A673 (cell line): ENCODE results near the gene FERMT3. TPM values are rescaled to one million over a fixed set of nuclear protein-coding genes. Genes with fewer than 3 reads are reported as not detected.

Experiments used
- BruUV-seq: library from RNA; stranded (reverse); fragments of 400-500 nt; replicated peaks from 2 replicates; lab custom pipeline; 2021; lab: Mats Ljungman, UMichigan
- CTCF ChIA-PET: fragments of 300-600 bp; sonication (Branson Sonifier 250); formaldehyde crosslinking; loops from one replicate; lab custom pipeline; 2022; ENCODE audit warnings: antibody characterized with exemption; lab: Charles Lee
- POLR2A ChIA-PET: fragments of 300-600 bp; sonication (Branson Sonifier 250); formaldehyde crosslinking; loops from one replicate; lab custom pipeline; 2022; ENCODE audit warnings: antibody characterized with exemption; ENCODE audit not compliant: low non-redundant PET; lab: Charles Lee
- DNase-seq: peaks from one replicate; pipeline ENCODE4 v3.0.0-alpha.2; 2015; ENCODE audit warnings: low spot score
- H3K27ac ChIP-seq: fragments of 200-600 bp; sonication (generic); 2 replicates; pipeline ENCODE4 v1.5.1; 2016; ENCODE audit warnings: mixed run types, low read depth, mild to moderate bottlenecking, mixed read lengths, antibody characterized with exemption, low read length; ENCODE audit not compliant: poor library complexity, severe bottlenecking
- H3K27me3 ChIP-seq: fragments of 200-600 bp; sonication (generic); replicated peaks from 2 replicates; pipeline ENCODE4 v1.6.1; 2017; ENCODE audit warnings: mixed run types, low read depth, mild to moderate bottlenecking, mixed read lengths, antibody characterized with exemption, low read length; ENCODE audit not compliant: insufficient read depth, poor library complexity
- H3K36me3 ChIP-seq: fragments of 200-600 bp; sonication (generic); 2 replicates; pipeline ENCODE4 v1.6.1; 2016; ENCODE audit warnings: mixed run types, mild to moderate bottlenecking, mixed read lengths, antibody characterized with exemption, low read length; ENCODE audit not compliant: insufficient read depth, poor library complexity, severe bottlenecking
- H3K4me1 ChIP-seq: fragments of 200-600 bp; sonication (generic); 2 replicates; pipeline ENCODE4 v1.6.1; 2017; ENCODE audit warnings: mixed run types, mild to moderate bottlenecking, mixed read lengths, antibody characterized with exemption, low read length; ENCODE audit not compliant: insufficient read depth, poor library complexity, severe bottlenecking
- H3K4me3 ChIP-seq: fragments of 200-600 bp; sonication (generic); 2 replicates; pipeline ENCODE4 v1.5.1; 2016; ENCODE audit warnings: low read depth, mixed run types, mild to moderate bottlenecking, mixed read lengths, low read length; ENCODE audit not compliant: poor library complexity, severe bottlenecking
- H3K9me3 ChIP-seq: fragments of 200-600 bp; sonication (generic); 2 replicates; pipeline ENCODE4 v1.6.1; 2016; ENCODE audit warnings: mixed run types, low read depth, mild to moderate bottlenecking, mixed read lengths, antibody characterized with exemption, low read length; ENCODE audit not compliant: poor library complexity, severe bottlenecking
- CTCF ChIP-seq: fragments of 300-800, 200-600 bp; sonication (generic); conservative IDR thresholded peaks from 2 replicates; pipeline ENCODE4 v1.5.1; 2017; ENCODE audit warnings: low read depth, mild to moderate bottlenecking, antibody characterized with exemption, low read length, moderate library complexity, mixed read lengths
- EZH2 ChIP-seq: fragments of 200-600 bp; sonication (generic); IDR thresholded peaks from 2 replicates; pipeline ENCODE4 v1.6.1; 2017; ENCODE audit warnings: borderline replicate concordance, low read depth, mild to moderate bottlenecking, mixed read lengths, antibody characterized with exemption, low read length; ENCODE audit not compliant: poor library complexity, severe bottlenecking
- intact Hi-C: fragments of 100-400 bp; cut with micrococcal nuclease; formaldehyde crosslinking; loops from one replicate; pipeline ENCODE4 v1.10.0; 2022; ENCODE audit not compliant: unreplicated experiment
- total RNA-seq: library from RNA; stranded (reverse); gene quantifications from 2 replicates; pipeline ENCODE4 v1.2.3, GENCODE V29; 2021

The FERMT3 gene
- total RNA-seq, 1 experiment from 2014 or later = 99.3 TPM

- Histone ChIP-seq H3K27ac (peak overlapping the region; percentile 87), H3K27me3 (no peaks in the 10 kb centered on the region), H3K4me3 (peak overlapping the region; percentile 87), H3K4me1 (peaks cover 22% of the 10 kb centered on the region), H3K9me3 (no peaks in the 10 kb centered on the region), H3K36me3 (peaks cover 16% of the 10 kb centered on the region)
- TF ChIP-seq EZH2 = no peak
- TF ChIP-seq CTCF = no peak
- ChIA-PET POLR2A (interaction anchor here (0.7 kb wide), 1 partner anchor 105 kb away, joined by 3 read pairs; no protein-coding TSS in a partner anchor), CTCF (interaction anchor here (0.5 to 0.9 kb wide), 2 partner anchors 22 to 74 kb away, joined by 3 read pairs; no protein-coding TSS in a partner anchor)
- intact Hi-C loops = no loop called here
- DNase-seq = peak; percentile 49
- BruUV-seq = TSS peak; percentile 52
Measured at GRCh38 chr11:64226507-64227051, 20.1 kb downstream of the FERMT3 start.

GRCh38 chr11:64227405-64227956 lies 21.0 kb downstream of the FERMT3 start:
- H3K9me3 ChIP-seq = no peaks in the 10 kb centered on the region
- peak overlapping the region; percentile 87 for H3K27ac ChIP-seq
- peak overlapping the region; percentile 87 for H3K4me3 ChIP-seq
- peaks cover 22% of the 10 kb centered on the region for H3K4me1 ChIP-seq
- POLR2A ChIA-PET = no interaction called here
- DNase-seq = no peak
- intact Hi-C loops = no loop called here
- TF ChIP-seq CTCF = no peak
- no TSS peak for BruUV-seq
- H3K36me3 ChIP-seq = peaks cover 16% of the 10 kb centered on the region
- CTCF ChIA-PET = interaction anchor here (0.9 kb wide), 1 partner anchor 23 kb away, joined by 3 read pairs; no protein-coding TSS in a partner anchor
- H3K27me3 ChIP-seq = no peaks in the 10 kb centered on the region

- Histone ChIP-seq H3K9me3 (no peaks in the 10 kb centered on the region), H3K27me3 (no peaks in the 10 kb centered on the region), H3K4me3 (no peak overlapping the region), H3K4me1 (peaks cover 30% of the 10 kb centered on the region), H3K36me3 (peaks cover 5% of the 10 kb centered on the region), H3K27ac (peak overlapping the region; percentile 70)
- no TSS peak for BruUV-seq
- intact Hi-C loops = no loop called here
- POLR2A ChIA-PET = no interaction called here
- CTCF ChIA-PET = no interaction called here
- DNase-seq = no peak
- TF ChIP-seq EZH2 (no peak), CTCF (no peak)
Measured at GRCh38 chr11:64229090-64229743, 22.7 kb downstream of the FERMT3 start.
